Measurements from ENCODE around the gene PPDPF. TPM values are rescaled to one million over a fixed set of nuclear protein-coding genes. Genes with fewer than 3 reads are reported as not detected.

PPDPF gene
- total and polyA plus RNA-seq, 4 donors = 176 to 386 (median 275) TPM

- no peaks in the 10 kb centered on the region for H3K27me3 ChIP-seq (ENCODE audit: control insufficient read depth in 1 of 2, insufficient read depth in 2 of 2, low read length in 1 of 2)
- H3K9me3 ChIP-seq (ENCODE audit: control insufficient read depth, low read length) = no peaks in the 10 kb centered on the region
- ATAC-seq (ENCODE audit: low FRiP score) = no peak
- intact Hi-C loops (cut with DNase I) = no loop called here
- H3K27ac ChIP-seq (ENCODE audit: low read depth in 1 of 2, low read length in 2 of 2) = no peak overlapping the region
- H3K36me3 ChIP-seq (ENCODE audit: control insufficient read depth in 1 of 2, insufficient read depth in 2 of 2, low read length in 1 of 2) = no peaks in the 10 kb centered on the region
- WGBS, 2 donors = 92 to 98% methylated on average over 2 of the region's 2 CpGs
- no peak for DNase-seq
- no peaks in the 10 kb centered on the region for H3K4me1 ChIP-seq (ENCODE audit: control insufficient read depth in 1 of 2, insufficient read depth in 2 of 2, low read length in 2 of 2)
- H3K4me3 ChIP-seq (ENCODE audit: low read length in 2 of 2) = no peak overlapping the region
Observed at GRCh38 chr20:63492518-63492917, 28.0 kb upstream of the PPDPF start.

GRCh38 chr20:63492982-63493381 is 27.6 kb upstream of the PPDPF start:
- DNase-seq (no peak), ATAC-seq (ENCODE audit: low FRiP score) (no peak)
- intact Hi-C loops (cut with DNase I) = no loop called here
- Histone ChIP-seq H3K27me3 (ENCODE audit: control insufficient read depth in 1 of 2, insufficient read depth in 2 of 2, low read length in 1 of 2) (no peaks in the 10 kb centered on the region), H3K36me3 (ENCODE audit: control insufficient read depth in 1 of 2, insufficient read depth in 2 of 2, low read length in 1 of 2) (no peaks in the 10 kb centered on the region), H3K27ac (ENCODE audit: low read depth in 1 of 2, low read length in 2 of 2) (no peak overlapping the region), H3K9me3 (ENCODE audit: control insufficient read depth, low read length) (no peaks in the 10 kb centered on the region), H3K4me1 (ENCODE audit: control insufficient read depth in 1 of 2, insufficient read depth in 2 of 2, low read length in 2 of 2) (no peaks in the 10 kb centered on the region), H3K4me3 (ENCODE audit: low read length in 2 of 2) (no peak overlapping the region)
- 85 to 95% methylated on average over 12 to 14 of the region's 14 CpGs for WGBS, 2 donors

- no peak for ATAC-seq (ENCODE audit: low FRiP score)
- no peaks in the 10 kb centered on the region for H3K36me3 ChIP-seq (ENCODE audit: control insufficient read depth in 1 of 2, insufficient read depth in 2 of 2, low read length in 1 of 2)
- intact Hi-C loops (cut with DNase I) = no loop called here
- H3K9me3 ChIP-seq (ENCODE audit: control insufficient read depth, low read length) = no peaks in the 10 kb centered on the region
- no peaks in the 10 kb centered on the region for H3K4me1 ChIP-seq (ENCODE audit: control insufficient read depth in 1 of 2, insufficient read depth in 2 of 2, low read length in 2 of 2)
- no peak overlapping the region for H3K27ac ChIP-seq (ENCODE audit: low read depth in 1 of 2, low read length in 2 of 2)
- no peaks in the 10 kb centered on the region for H3K27me3 ChIP-seq (ENCODE audit: control insufficient read depth in 1 of 2, insufficient read depth in 2 of 2, low read length in 1 of 2)
- 58 to 70% methylated on average over 13 of the region's 13 CpGs for WGBS, 2 donors
- no peak overlapping the region for H3K4me3 ChIP-seq (ENCODE audit: low read length in 2 of 2)
- peak in 1 of 2 donors; percentile 69 for DNase-seq
Observed at GRCh38 chr20:63493563-63494020, 27.0 kb upstream of the PPDPF start.

GRCh38 chr20:63494084-63494419 is 26.5 kb upstream of the PPDPF start:
- H3K27me3 ChIP-seq (ENCODE audit: control insufficient read depth in 1 of 2, insufficient read depth in 2 of 2, low read length in 1 of 2) = no peaks in the 10 kb centered on the region
- WGBS, 2 donors = 79 to 83% methylated on average over 7 of the region's 7 CpGs

GRCh38 chr20:63494420-63495166 is 26.0 kb upstream of the PPDPF start:
- DNase-seq = no peak
- intact Hi-C loops (cut with DNase I) = no loop called here
- Histone ChIP-seq H3K4me1 (ENCODE audit: control insufficient read depth in 1 of 2, insufficient read depth in 2 of 2, low read length in 2 of 2) (no peaks in the 10 kb centered on the region), H3K4me3 (ENCODE audit: low read length in 2 of 2) (no peak overlapping the region), H3K27me3 (ENCODE audit: control insufficient read depth in 1 of 2, insufficient read depth in 2 of 2, low read length in 1 of 2) (no peaks in the 10 kb centered on the region), H3K27ac (ENCODE audit: low read depth in 1 of 2, low read length in 2 of 2) (no peak overlapping the region), H3K36me3 (ENCODE audit: control insufficient read depth in 1 of 2, insufficient read depth in 2 of 2, low read length in 1 of 2) (no peaks in the 10 kb centered on the region), H3K9me3 (ENCODE audit: control insufficient read depth, low read length) (no peaks in the 10 kb centered on the region)
- ATAC-seq (ENCODE audit: low FRiP score) = no peak
- WGBS, 2 donors = 84 to 86% methylated on average over 41 to 51 of the region's 51 CpGs

More at GRCh38 chr20:63494084-63494419, 26.5 kb upstream of the PPDPF start:
- H3K9me3 ChIP-seq (ENCODE audit: control insufficient read depth, low read length) = no peaks in the 10 kb centered on the region
- intact Hi-C loops (cut with DNase I) = no loop called here
- no peaks in the 10 kb centered on the region for H3K4me1 ChIP-seq (ENCODE audit: control insufficient read depth in 1 of 2, insufficient read depth in 2 of 2, low read length in 2 of 2)
- no peak for ATAC-seq (ENCODE audit: low FRiP score)
- no peak overlapping the region for H3K27ac ChIP-seq (ENCODE audit: low read depth in 1 of 2, low read length in 2 of 2)
- H3K36me3 ChIP-seq (ENCODE audit: control insufficient read depth in 1 of 2, insufficient read depth in 2 of 2, low read length in 1 of 2) = no peaks in the 10 kb centered on the region
- peak in 1 of 2 donors; percentile 74 for DNase-seq
- no peak overlapping the region for H3K4me3 ChIP-seq (ENCODE audit: low read length in 2 of 2)

- DNase-seq (no peak), ATAC-seq (ENCODE audit: low FRiP score) (no peak)
- no peak overlapping the region for H3K27ac ChIP-seq (ENCODE audit: low read depth in 1 of 2, low read length in 2 of 2)
- no peaks in the 10 kb centered on the region for H3K9me3 ChIP-seq (ENCODE audit: control insufficient read depth, low read length)
- H3K4me1 ChIP-seq (ENCODE audit: control insufficient read depth in 1 of 2, insufficient read depth in 2 of 2, low read length in 2 of 2) = no peaks in the 10 kb centered on the region
- H3K27me3 ChIP-seq (ENCODE audit: control insufficient read depth in 1 of 2, insufficient read depth in 2 of 2, low read length in 1 of 2) = no peaks in the 10 kb centered on the region
- intact Hi-C loops (cut with DNase I) = no loop called here
- H3K4me3 ChIP-seq (ENCODE audit: low read length in 2 of 2) = no peak overlapping the region
- no peaks in the 10 kb centered on the region for H3K36me3 ChIP-seq (ENCODE audit: control insufficient read depth in 1 of 2, insufficient read depth in 2 of 2, low read length in 1 of 2)
- 82 to 86% methylated on average over 8 of the region's 8 CpGs for WGBS, 2 donors
Observed at GRCh38 chr20:63495167-63495720, 25.3 kb upstream of the PPDPF start.

GRCh38 chr20:63495741-63496595 is 24.6 kb upstream of the PPDPF start:
- Histone ChIP-seq H3K9me3 (ENCODE audit: control insufficient read depth, low read length) (no peaks in the 10 kb centered on the region), H3K4me1 (ENCODE audit: control insufficient read depth in 1 of 2, insufficient read depth in 2 of 2, low read length in 2 of 2) (no peaks in the 10 kb centered on the region), H3K27ac (ENCODE audit: low read depth in 1 of 2, low read length in 2 of 2) (no peak overlapping the region), H3K36me3 (ENCODE audit: control insufficient read depth in 1 of 2, insufficient read depth in 2 of 2, low read length in 1 of 2) (no peaks in the 10 kb centered on the region), H3K27me3 (ENCODE audit: control insufficient read depth in 1 of 2, insufficient read depth in 2 of 2, low read length in 1 of 2) (no peaks in the 10 kb centered on the region), H3K4me3 (ENCODE audit: low read length in 2 of 2) (no peak overlapping the region)
- DNase-seq (peak; percentile 74 to 91), ATAC-seq (ENCODE audit: low FRiP score) (peak; percentile 80)
- intact Hi-C loops (cut with DNase I) = no loop called here
- 23 to 24% methylated on average over 39 to 48 of the region's 48 CpGs for WGBS, 2 donors

GRCh38 chr20:63496596-63497120 is 23.9 kb upstream of the PPDPF start:
- intact Hi-C loops (cut with DNase I) = no loop called here
- Histone ChIP-seq H3K4me3 (ENCODE audit: low read length in 2 of 2) (no peak overlapping the region), H3K9me3 (ENCODE audit: control insufficient read depth, low read length) (no peaks in the 10 kb centered on the region), H3K4me1 (ENCODE audit: control insufficient read depth in 1 of 2, insufficient read depth in 2 of 2, low read length in 2 of 2) (no peaks in the 10 kb centered on the region), H3K36me3 (ENCODE audit: control insufficient read depth in 1 of 2, insufficient read depth in 2 of 2, low read length in 1 of 2) (no peaks in the 10 kb centered on the region), H3K27ac (ENCODE audit: low read depth in 1 of 2, low read length in 2 of 2) (no peak overlapping the region), H3K27me3 (ENCODE audit: control insufficient read depth in 1 of 2, insufficient read depth in 2 of 2, low read length in 1 of 2) (no peaks in the 10 kb centered on the region)
- ATAC-seq (ENCODE audit: low FRiP score) (no peak), DNase-seq (peak in 1 of 2 donors; percentile 71)
- WGBS, 2 donors = 70 to 72% methylated on average over 14 to 16 of the region's 16 CpGs
